HAP-1 (cell line): ENCODE results near the gene SPECC1.
"Not testable (repeated sequence)": the region's sequence is repeated elsewhere in the genome, so short reads cannot be mapped to it uniquely, and the experiment has no call there.

Experiments
- DNase-seq, 2 experiments: peaks; one replicate each; pipeline ENCODE4 v3.0.0-alpha.2; 2016 to 2020; ENCODE audit warnings: low spot score in 2 of 2
- H3K27me3 ChIP-seq: fragments of 250-450 bp; sonication (Bioruptor Pico); 2 replicates; pipeline ENCODE4 v1.5.1; 2020; ENCODE audit warnings: low read depth, mild to moderate bottlenecking, moderate library complexity
- H3K36me3 ChIP-seq: fragments of 250-450 bp; sonication (Bioruptor Pico); replicated peaks from 2 replicates; pipeline ENCODE4 v1.5.1; 2020; ENCODE audit warnings: mild to moderate bottlenecking
- H3K4me1 ChIP-seq: fragments of 250-450 bp; sonication (Bioruptor Pico); 2 replicates; pipeline ENCODE4 v1.5.1; 2020; ENCODE audit warnings: mild to moderate bottlenecking
- H3K4me3 ChIP-seq: fragments of 250-450 bp; sonication (Bioruptor Pico); 2 replicates; pipeline ENCODE4 v1.5.1; 2020; ENCODE audit warnings: mild to moderate bottlenecking, moderate library complexity
- H3K9me3 ChIP-seq: fragments of 250-450 bp; sonication (Bioruptor Pico); 2 replicates; pipeline ENCODE4 v1.5.1; 2020; ENCODE audit warnings: mild to moderate bottlenecking, moderate library complexity
- in situ Hi-C: fragments of 300-500 bp; cut with MboI; formaldehyde crosslinking; loops from 3 replicates; pipeline ENCODE4 v1.14.3; 2020; ENCODE audit warnings: low sequenced_read_pairs, inconsistent platforms, mixed read lengths

SPECC1 gene

DNA sequence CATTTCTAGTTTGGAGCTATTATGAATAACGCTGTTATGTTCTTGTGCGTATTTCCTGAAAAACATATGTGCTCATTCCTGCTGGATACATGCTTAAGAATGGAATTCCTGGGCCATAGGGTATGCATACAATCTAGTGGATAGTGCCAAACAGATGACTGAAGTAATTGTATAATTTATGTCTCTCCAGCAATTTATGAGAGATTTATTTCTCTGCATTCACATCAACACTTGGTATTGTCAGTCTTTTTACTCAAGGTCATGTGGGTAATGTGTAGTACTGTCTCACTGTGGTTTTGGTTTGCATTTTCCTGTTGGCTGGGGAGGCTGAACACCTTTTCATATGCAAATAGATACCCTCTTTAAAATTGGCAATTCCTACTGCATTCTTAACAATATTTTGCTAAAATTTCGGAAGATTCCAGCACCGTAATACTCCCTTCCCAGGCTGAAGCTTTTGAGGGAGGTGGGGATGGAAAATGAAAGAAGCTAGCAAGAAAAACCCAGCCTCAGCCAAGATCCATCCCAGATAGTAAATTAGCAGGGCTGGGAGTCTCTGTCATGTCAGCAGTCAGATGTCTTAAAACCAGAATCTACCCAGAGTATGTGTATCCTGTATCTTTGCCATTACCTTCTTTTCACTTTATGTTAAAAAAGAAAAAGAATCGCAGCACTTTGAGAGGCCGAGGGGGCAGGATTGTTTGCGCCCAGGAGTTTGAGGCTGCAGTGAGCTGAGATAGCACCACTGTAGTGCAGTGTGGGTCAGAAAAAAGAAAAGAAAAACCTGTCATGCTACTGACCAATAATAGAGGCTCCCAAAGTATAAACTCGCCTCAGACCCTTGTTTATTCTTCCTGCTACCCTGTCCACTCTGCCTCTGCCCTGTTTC is 253.3 kb downstream of the SPECC1 start:
- Histone ChIP-seq H3K27me3 (no peaks in the 10 kb centered on the region), H3K9me3 (no peaks in the 10 kb centered on the region), H3K4me3 (no peak overlapping the region), H3K4me1 (peaks cover 27% of the 10 kb centered on the region), H3K36me3 (peaks cover 7% of the 10 kb centered on the region)
- in situ Hi-C loops = no loop called here
- DNase-seq = peak; percentile 43 to 87

DNA sequence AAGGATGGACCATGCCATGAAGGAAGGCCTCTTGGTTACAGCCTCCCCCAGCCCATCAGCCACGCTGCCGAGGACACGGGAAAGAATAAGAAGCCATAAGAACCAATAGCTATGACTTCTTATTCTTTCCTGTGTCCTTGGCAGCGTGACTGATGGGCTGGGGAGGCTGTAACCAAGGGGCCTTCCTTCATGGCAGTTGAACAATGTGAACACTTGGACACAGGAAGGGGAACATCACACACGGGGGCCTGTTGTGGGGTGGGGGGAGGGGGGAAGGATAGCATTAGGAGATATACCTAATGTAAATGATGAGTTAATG is 253.9 kb downstream of the SPECC1 start:
- in situ Hi-C loops, H3K9me3 ChIP-seq, H3K36me3 ChIP-seq, H3K27me3 ChIP-seq, H3K4me3 ChIP-seq: not testable (repeated sequence)
- peaks cover 24% of the 10 kb centered on the region for H3K4me1 ChIP-seq
- DNase-seq = peak in 1 of 2 experiments; percentile 19

- in situ Hi-C loops = no loop called here
- peaks cover 24% of the 10 kb centered on the region for H3K4me1 ChIP-seq
- H3K36me3 ChIP-seq = peaks cover 7% of the 10 kb centered on the region
- DNase-seq = peak; percentile 58 to 71
- H3K4me3 ChIP-seq = no peak overlapping the region
- no peaks in the 10 kb centered on the region for H3K9me3 ChIP-seq
- H3K27me3 ChIP-seq = no peaks in the 10 kb centered on the region
Observed at GRCh38 chr17:20263595-20263994, 254.4 kb downstream of the SPECC1 start.

DNA sequence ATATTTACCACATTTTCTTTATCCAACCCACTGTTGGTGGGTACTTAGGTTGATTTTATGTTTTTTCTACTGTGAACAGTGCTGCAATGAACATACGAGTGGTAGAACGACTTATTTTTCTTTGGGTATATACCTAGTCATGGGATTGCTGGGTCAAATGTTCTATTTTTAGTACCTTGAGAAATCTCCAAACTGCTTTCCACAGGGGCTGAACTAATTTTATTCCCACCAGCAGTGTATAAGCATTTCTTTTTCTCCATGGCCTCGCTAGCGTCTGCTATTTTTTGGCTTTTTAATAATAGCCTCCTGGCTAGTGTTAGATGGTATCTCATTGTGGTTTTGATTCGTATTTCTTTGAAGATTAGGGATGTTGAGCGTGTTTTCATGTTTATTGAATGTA is 255.8 kb downstream of the SPECC1 start:
- no peaks in the 10 kb centered on the region for H3K9me3 ChIP-seq
- peaks cover 4% of the 10 kb centered on the region; the same call in 1 of the 2 replicates for H3K36me3 ChIP-seq
- no peaks in the 10 kb centered on the region for H3K27me3 ChIP-seq
- in situ Hi-C loops = no loop called here
- H3K4me1 ChIP-seq = peaks cover 24% of the 10 kb centered on the region
- DNase-seq = no peak
- H3K4me3 ChIP-seq = no peak overlapping the region

- H3K9me3 ChIP-seq = no peaks in the 10 kb centered on the region
- DNase-seq = no peak
- no peak overlapping the region for H3K4me3 ChIP-seq
- no peaks in the 10 kb centered on the region for H3K36me3 ChIP-seq
- in situ Hi-C loops = no loop called here
- H3K4me1 ChIP-seq = peaks cover 20% of the 10 kb centered on the region
- no peaks in the 10 kb centered on the region for H3K27me3 ChIP-seq
Observed at GRCh38 chr17:20266806-20267458, 257.8 kb downstream of the SPECC1 start.

DNA sequence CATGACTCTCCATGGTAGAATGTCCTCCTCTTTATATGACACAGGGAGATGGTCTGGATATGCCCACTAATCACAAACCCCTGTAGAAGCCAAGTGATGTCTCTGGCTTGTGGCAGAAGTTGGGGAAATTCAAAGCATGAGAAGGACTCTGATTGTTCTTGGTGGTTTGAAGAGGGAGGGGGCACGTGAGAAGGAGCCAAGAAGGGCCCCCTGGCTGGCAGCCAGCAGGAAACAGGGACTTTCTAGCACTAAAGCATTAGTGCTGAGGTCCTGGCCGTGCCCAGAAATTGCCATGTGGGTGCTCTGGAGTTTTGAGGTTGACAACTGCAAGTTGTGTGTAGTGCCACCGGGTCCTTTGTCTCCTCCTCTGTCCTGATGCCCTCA is 258.3 kb downstream of the SPECC1 start:
- Histone ChIP-seq H3K36me3 (no peaks in the 10 kb centered on the region), H3K4me3 (no peak overlapping the region), H3K4me1 (peaks cover 17% of the 10 kb centered on the region), H3K27me3 (no peaks in the 10 kb centered on the region), H3K9me3 (no peaks in the 10 kb centered on the region)
- in situ Hi-C loops = no loop called here
- no peak for DNase-seq

GRCh38 chr17:20270369-20270768 is 261.2 kb downstream of the SPECC1 start:
- Histone ChIP-seq H3K9me3 (no peaks in the 10 kb centered on the region), H3K4me1 (no peaks in the 10 kb centered on the region), H3K36me3 (no peaks in the 10 kb centered on the region), H3K27me3 (no peaks in the 10 kb centered on the region), H3K4me3 (no peak overlapping the region)
- in situ Hi-C loops = no loop called here
- no peak for DNase-seq

- Histone ChIP-seq H3K36me3 (no peaks in the 10 kb centered on the region), H3K9me3 (no peaks in the 10 kb centered on the region), H3K4me1 (no peaks in the 10 kb centered on the region), H3K4me3 (no peak overlapping the region), H3K27me3 (no peaks in the 10 kb centered on the region)
- no peak for DNase-seq
- in situ Hi-C loops = no loop called here
Observed at GRCh38 chr17:20271011-20271610, 262.0 kb downstream of the SPECC1 start.

- DNase-seq = no peak
- H3K4me1 ChIP-seq = no peaks in the 10 kb centered on the region
- no peaks in the 10 kb centered on the region for H3K9me3 ChIP-seq
- H3K4me3 ChIP-seq = no peak overlapping the region
- H3K27me3 ChIP-seq = no peaks in the 10 kb centered on the region
- no peaks in the 10 kb centered on the region for H3K36me3 ChIP-seq
- in situ Hi-C loops = no loop called here
Observed at GRCh38 chr17:20273741-20274500, 264.8 kb downstream of the SPECC1 start.

GRCh38 chr17:20275653-20276052 is 266.5 kb downstream of the SPECC1 start:
- Histone ChIP-seq H3K4me3 (no peak overlapping the region), H3K36me3 (no peaks in the 10 kb centered on the region), H3K27me3 (no peaks in the 10 kb centered on the region), H3K9me3 (no peaks in the 10 kb centered on the region), H3K4me1 (no peaks in the 10 kb centered on the region)
- in situ Hi-C loops = no loop called here
- DNase-seq = no peak

DNA sequence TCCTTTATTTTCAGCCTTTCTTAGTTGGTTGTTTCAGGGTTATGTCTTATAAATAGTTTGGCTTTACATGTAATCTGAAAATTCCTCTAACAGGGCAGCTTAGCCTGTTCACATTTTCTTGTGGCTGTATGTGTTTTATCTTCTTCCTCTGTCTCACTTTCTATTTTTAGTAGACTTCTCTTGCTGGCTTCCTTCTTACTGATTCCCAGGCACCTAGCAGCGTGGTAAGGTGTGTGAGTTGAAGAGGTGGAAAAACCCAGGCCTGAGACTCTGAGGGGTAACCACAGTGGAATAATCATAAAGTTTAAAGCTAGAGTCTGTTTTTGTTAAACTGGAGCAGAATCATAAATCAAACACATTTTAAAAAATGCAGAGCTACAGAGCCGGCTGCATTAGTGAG is 267.3 kb downstream of the SPECC1 start:
- no peaks in the 10 kb centered on the region for H3K4me1 ChIP-seq
- H3K27me3 ChIP-seq = no peaks in the 10 kb centered on the region
- no peaks in the 10 kb centered on the region for H3K9me3 ChIP-seq
- DNase-seq = no peak
- H3K36me3 ChIP-seq = no peaks in the 10 kb centered on the region
- no peak overlapping the region for H3K4me3 ChIP-seq
- in situ Hi-C loops = no loop called here

DNA sequence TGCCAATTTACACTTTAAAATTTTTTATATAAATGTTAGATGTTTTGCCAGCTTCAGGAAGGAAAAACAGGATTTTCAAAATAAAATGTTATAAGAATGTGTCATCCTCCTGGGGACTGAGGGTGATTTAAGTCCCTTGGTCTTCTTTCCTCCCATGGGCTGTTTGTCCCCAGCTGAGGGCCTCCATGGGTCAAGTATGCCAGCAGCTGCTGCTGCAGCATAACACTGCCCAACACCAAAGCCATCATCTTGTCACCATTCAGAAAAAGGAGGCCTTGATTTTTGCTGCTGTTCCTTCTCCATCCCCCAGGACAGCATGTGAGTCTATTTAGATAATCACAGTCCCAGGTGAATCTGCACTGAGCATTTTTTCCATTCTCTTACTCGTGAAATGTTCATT is 269.6 kb downstream of the SPECC1 start:
- H3K36me3 ChIP-seq = no peaks in the 10 kb centered on the region
- no peaks in the 10 kb centered on the region for H3K4me1 ChIP-seq
- no peak overlapping the region for H3K4me3 ChIP-seq
- in situ Hi-C loops = no loop called here
- H3K9me3 ChIP-seq = no peaks in the 10 kb centered on the region
- no peaks in the 10 kb centered on the region for H3K27me3 ChIP-seq
- no peak for DNase-seq

DNA sequence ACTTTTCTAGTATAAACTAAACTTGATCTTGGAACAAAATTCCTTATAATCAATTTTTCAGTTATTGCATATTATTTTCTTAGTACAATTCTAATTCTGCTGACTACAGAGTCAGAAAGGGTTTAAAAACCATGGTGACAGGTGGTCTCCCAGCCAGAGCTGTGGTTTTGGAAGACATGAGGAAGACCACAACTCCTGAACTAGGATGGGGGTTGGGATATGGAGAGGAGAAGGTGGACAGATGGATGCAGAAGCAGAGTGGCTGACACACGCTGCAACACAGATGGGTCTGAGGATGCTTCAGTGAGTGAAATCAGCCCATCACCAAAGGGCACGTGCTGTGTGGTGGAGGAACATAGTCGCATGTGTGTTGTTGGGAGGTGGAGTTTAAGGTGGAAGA is 270.5 kb downstream of the SPECC1 start:
- Histone ChIP-seq H3K4me1 (no peaks in the 10 kb centered on the region), H3K4me3 (no peak overlapping the region), H3K9me3 (no peaks in the 10 kb centered on the region), H3K27me3 (no peaks in the 10 kb centered on the region), H3K36me3 (no peaks in the 10 kb centered on the region)
- DNase-seq = no peak
- in situ Hi-C loops = no loop called here

GRCh38 chr17:20280051-20280450 is 270.9 kb downstream of the SPECC1 start:
- Histone ChIP-seq H3K4me1 (no peaks in the 10 kb centered on the region), H3K27me3 (no peaks in the 10 kb centered on the region), H3K4me3 (no peak overlapping the region), H3K36me3 (no peaks in the 10 kb centered on the region), H3K9me3 (no peaks in the 10 kb centered on the region)
- DNase-seq = no peak
- in situ Hi-C loops = no loop called here
